Central memory CD8-positive, alpha-beta T cell (primary cell): ENCODE data around the gene CALML5.

Experiments used
- ATAC-seq: fragments of 150-1000 bp; cut with Tn5 transposase; replicated peaks from 2 replicates; pipeline ENCODE4 v1.10.0; 2022; ENCODE audit warnings: mild to moderate bottlenecking, moderate FRiP score, moderate number of reproducible peaks; ENCODE audit not compliant: poor library complexity, severe bottlenecking; ENCODE audit errors: extremely low read depth
- DNase-seq, 2 donors: peaks; one replicate each; pipeline ENCODE4 v3.0.0; 2021; ENCODE audit warnings: low spot score in 2 of 2
- H3K27ac Mint-ChIP-seq: one replicate; pipeline ENCODE4 v1.8.0; 2022; ENCODE audit warnings: low read depth, mild to moderate bottlenecking, moderate library complexity, mixed read lengths
- H3K27me3 Mint-ChIP-seq: one replicate; pipeline ENCODE4 v1.8.0; 2022; ENCODE audit warnings: mixed read lengths
- H3K36me3 Mint-ChIP-seq: one replicate; pipeline ENCODE4 v1.8.0; 2022; ENCODE audit warnings: mild to moderate bottlenecking, moderate library complexity, mixed read lengths; ENCODE audit not compliant: insufficient read depth
- H3K4me1 Mint-ChIP-seq: one replicate; pipeline ENCODE4 v1.8.0; 2022; ENCODE audit warnings: mixed read lengths
- H3K4me3 Mint-ChIP-seq: one replicate; pipeline ENCODE4 v1.8.0; 2022; ENCODE audit warnings: mild to moderate bottlenecking, moderate library complexity, mixed read lengths
- H3K9me3 Mint-ChIP-seq: one replicate; pipeline ENCODE4 v1.8.0; 2022; ENCODE audit warnings: mixed read lengths

The CALML5 gene

DNA sequence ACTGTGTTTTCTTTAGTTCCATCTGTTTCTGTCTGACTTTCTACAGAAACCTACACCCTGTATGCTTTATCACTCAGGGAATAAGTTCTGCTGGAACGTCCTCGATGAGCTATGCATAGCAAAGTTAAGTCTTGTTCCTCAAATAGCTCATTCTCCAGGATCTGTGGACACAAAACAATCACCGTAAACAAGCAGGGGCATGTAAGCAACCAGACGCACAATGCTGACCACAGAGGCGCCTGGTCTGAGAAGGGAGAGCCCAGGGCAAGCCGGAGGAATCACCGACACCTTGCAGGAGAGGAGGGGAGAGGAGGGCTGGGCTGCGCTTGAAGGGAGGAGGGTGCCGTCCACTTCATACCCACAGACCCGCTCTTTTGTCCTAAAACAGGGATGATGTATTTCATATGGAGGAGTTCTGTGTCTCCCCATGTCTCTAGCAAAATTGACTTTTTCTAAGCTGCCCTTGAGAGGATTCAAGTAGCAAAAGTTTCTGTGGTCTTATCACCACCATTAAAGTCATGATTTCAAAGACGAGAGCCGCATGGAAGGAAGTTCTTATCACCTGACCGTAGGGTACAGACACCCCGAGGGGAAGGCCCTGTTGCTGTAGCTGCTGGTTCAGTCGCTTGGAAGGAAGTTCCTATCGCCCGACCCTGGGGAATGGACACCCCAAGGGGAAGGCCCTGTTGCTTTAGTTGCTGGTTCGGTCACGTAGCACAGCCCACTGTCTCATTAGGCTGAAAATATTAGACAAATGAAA, 39.7 kb upstream of the CALML5 start:
- Mint-ChIP-seq H3K9me3 (peaks cover 7% of the 10 kb centered on the region), H3K27ac (no peak overlapping the region), H3K36me3 (no peaks in the 10 kb centered on the region), H3K4me3 (no peak overlapping the region), H3K27me3 (peaks cover 20% of the 10 kb centered on the region), H3K4me1 (no peaks in the 10 kb centered on the region)
- ATAC-seq: no peak
- no peak for DNase-seq

DNA sequence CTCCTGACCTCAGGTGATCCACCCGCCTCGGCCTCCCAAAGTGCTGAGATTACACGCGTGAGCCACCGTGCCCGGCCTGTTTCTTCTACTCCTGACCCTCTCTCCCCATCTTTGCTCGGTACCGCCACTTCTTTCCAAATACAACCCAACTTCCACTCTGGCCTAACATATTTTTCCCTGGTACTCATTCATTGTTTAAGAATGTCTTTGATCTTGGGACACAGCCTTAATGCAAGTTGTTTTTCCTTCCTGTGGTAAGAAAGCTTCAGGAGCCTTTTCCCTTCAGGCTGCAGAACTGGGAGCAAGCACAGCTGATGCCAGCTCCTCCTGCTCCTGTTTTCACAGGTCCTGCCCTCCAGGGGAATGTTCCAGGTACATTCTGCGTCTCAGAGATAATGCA, 39.1 kb upstream of the CALML5 start:
- ATAC-seq: no peak
- Mint-ChIP-seq H3K4me1 (no peaks in the 10 kb centered on the region), H3K36me3 (no peaks in the 10 kb centered on the region), H3K4me3 (no peak overlapping the region), H3K27me3 (peaks cover 20% of the 10 kb centered on the region), H3K27ac (no peak overlapping the region), H3K9me3 (peaks cover 7% of the 10 kb centered on the region)
- no peak for DNase-seq

DNA sequence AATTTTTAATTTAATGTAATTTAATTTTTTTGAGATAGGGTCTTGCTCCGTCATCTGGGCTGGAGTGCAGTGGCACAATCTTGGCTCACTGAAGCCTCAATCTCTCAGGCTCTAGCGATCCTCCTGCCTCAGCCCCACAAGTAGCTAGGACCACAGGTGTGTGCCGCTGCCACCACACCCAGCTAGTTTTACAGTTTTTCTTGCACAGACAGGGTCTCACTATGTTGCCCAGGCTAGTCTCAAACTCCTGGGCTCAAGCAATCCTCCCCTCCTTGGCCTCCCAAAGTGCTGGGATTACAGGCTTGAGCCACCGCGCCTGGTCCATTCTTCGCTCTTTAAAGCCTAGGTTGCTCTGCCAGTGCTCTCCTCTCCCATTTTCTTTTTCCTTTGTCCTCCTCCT, 38.3 kb upstream of the CALML5 start:
- H3K9me3 Mint-ChIP-seq: peaks cover 7% of the 10 kb centered on the region
- H3K4me3 Mint-ChIP-seq: no peak overlapping the region
- no peak for DNase-seq
- no peak for ATAC-seq
- H3K36me3 Mint-ChIP-seq: no peaks in the 10 kb centered on the region
- peaks cover 20% of the 10 kb centered on the region for H3K27me3 Mint-ChIP-seq
- no peak overlapping the region for H3K27ac Mint-ChIP-seq
- no peaks in the 10 kb centered on the region for H3K4me1 Mint-ChIP-seq

DNA sequence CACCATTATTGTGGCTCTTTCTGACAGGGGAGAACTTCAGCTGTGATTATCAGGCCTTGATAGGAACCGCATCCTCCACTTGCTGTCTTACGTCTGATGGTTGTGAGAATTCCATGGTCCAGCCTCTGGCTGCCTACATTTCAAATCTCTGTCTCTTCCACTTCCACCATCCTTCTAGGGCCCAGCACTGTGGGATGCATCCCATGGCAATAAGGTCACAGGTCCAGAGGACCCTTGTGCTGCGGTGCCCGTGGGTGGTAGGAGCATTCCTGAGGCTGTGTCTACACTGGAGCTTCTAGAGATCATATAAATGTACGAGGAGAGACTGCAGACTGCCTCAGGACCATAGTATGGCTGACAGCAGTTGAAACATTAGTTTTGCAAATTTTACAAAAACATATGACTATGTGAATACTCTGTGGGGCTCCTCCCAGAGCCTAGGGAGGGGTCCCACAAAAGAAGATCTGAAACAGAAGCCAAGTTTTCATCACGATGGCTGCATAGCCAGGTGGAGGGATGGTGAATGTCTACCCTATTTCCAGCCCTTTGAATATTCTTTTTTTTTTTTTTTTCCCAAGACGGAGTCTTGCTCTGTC, 37.2 kb upstream of the CALML5 start:
- H3K4me1 Mint-ChIP-seq: no peaks in the 10 kb centered on the region
- no peak overlapping the region for H3K4me3 Mint-ChIP-seq
- H3K9me3 Mint-ChIP-seq: no peaks in the 10 kb centered on the region
- no peaks in the 10 kb centered on the region for H3K36me3 Mint-ChIP-seq
- DNase-seq (no peak), ATAC-seq (no peak)
- H3K27ac Mint-ChIP-seq: no peak overlapping the region
- H3K27me3 Mint-ChIP-seq: peaks cover 20% of the 10 kb centered on the region

DNA sequence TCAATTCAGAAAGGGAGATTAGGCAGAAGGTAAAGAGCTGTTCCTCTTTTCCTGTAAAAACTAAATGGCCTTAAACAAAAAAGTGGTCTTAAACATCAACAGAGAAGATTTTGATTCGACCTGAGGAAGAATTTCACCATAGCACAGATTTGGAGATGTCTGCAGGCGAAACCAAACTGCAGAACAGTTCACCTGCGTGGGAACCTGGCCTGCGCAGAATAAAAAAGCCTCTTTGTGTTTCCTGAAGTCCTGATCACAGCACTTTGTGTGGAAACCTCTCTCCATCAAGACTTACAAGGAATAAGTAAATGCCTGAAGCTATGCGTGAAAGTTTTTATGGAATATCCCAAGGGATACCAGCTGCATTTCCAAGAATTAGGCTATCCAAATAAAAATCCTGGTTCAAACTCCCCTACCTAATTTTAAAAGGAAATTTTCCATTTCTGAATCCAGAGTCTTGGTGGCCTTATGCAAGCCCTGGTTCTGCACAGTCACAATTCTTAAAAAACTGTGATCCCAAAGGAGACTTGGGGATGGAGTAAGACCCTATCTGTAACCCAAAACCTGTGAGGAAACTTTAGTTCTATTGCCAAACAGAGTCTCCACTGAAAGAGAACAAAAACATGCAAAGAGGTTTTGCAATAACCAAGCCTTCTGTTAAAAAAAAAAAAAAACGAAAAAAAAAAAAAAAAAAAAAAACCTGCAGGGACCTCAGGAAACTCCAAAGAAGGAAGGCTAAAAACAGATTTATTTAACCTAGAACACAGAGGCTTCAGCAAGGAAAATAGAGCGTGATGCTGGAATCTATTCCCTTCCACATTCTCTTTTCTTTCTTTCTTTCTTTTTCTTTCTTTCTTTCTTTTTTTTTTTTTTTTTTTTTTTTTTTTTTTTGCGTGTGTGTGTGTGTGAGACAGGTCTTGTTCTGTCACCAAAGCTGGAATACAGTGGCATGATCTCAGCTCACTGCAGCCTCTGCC, 35.8 kb upstream of the CALML5 start:
- no peak overlapping the region for H3K4me3 Mint-ChIP-seq

DNA sequence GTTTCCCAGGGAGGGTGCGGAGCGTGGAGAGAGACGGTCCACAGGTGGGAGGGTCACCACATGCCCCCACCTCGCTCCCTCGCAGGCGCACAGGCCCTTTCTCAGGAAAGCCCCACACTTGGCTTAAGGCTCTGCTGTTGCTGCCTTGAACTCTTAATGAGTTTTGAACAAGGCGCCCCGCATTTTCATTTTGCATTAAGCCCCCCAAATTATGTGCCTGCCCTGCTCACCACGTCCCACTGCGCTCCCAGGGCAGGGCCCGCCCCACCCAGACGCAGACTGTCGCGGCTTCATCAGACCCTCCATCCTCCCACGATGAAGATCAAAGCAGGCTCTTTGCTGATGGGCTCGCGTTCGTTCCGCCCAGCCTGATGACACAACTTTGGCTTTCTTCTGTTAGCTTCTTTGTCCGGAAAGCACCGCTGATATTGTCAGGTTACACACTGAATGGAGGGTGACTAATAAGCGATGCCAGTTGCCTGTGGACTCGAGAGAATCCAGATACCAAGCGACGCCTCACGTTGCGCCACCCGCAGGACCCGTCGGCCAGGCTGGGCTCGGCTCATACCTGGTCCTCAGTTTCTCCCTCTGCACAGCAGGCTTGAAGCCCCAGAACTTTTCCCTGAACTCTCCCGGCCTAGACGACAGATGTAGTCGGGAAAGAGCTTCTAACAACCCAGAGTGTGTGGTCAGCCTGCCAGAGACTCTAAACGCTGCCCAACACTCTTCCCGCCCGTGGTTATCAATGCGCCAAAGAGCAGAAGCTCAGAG, 34.9 kb upstream of the CALML5 start:
- Mint-ChIP-seq H3K9me3 (no peaks in the 10 kb centered on the region), H3K27me3 (peaks cover 28% of the 10 kb centered on the region), H3K4me3 (no peak overlapping the region), H3K27ac (no peak overlapping the region), H3K4me1 (no peaks in the 10 kb centered on the region), H3K36me3 (no peaks in the 10 kb centered on the region)
- ATAC-seq (no peak), DNase-seq (no peak)

More for the DNA sequence above, 35.8 kb upstream of the CALML5 start:
- no peak overlapping the region for H3K27ac Mint-ChIP-seq
- no peaks in the 10 kb centered on the region for H3K36me3 Mint-ChIP-seq
- H3K27me3 Mint-ChIP-seq: peaks cover 21% of the 10 kb centered on the region
- DNase-seq: no peak
- no peaks in the 10 kb centered on the region for H3K9me3 Mint-ChIP-seq
- no peak for ATAC-seq
- H3K4me1 Mint-ChIP-seq: no peaks in the 10 kb centered on the region

DNA sequence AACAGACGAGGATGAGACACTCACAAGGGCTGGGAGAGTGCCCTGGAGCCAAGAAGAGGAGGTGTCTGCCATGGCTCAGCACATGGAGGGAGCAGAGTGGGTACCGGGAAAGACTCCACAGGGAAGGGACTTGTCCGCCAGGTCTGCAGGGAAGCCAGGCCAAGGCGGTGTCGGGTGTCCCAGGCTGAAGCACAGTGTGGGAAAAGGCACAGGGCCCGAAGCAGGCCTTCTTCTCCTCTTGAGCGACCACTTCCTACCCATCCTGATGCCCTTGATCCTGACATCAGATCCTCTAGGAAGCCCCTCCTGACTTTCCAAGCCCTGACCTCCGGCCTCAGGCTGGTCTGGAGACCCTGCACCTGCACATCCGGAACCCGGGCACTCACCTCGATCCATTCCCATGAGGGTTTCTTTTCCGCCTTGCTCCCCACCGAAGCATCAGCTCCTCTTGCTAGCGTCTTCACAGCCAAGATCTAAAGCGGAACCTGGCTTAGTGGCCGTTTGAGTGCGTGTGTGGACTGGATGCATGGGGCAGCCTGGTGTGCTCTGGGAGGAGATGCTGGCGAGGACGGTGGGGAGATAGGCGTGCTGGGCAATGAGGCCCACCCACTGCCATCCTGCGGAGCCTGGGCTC, 33.8 kb upstream of the CALML5 start:
- Mint-ChIP-seq H3K27ac (no peak overlapping the region), H3K4me3 (no peak overlapping the region), H3K36me3 (no peaks in the 10 kb centered on the region), H3K27me3 (peaks cover 22% of the 10 kb centered on the region), H3K4me1 (no peaks in the 10 kb centered on the region), H3K9me3 (no peaks in the 10 kb centered on the region)
- DNase-seq (no peak), ATAC-seq (no peak)

DNA sequence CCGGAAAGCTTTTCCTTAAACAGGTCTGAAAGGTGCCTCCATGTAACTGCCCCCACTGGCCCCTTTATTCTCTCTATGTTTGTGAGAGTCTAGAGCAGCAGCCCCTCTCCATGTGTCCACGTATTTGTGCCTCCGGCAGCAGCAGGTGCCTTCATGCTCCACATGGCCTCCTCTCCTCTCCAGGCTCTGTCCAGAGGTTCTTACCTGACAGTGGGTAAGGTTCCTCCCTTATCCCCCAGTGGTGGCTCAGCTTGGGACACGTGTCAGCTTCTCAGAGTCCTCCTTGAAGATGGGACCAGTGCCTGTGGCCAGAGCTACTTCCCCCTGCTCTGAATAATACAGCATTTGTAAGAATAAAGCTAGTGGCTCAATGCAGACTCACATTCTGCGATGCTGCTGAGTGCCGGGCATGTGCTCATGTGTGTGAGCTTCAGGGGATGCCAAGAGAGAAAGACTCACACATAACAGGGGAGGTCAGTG, 33.3 kb upstream of the CALML5 start:
- Mint-ChIP-seq H3K4me1 (no peaks in the 10 kb centered on the region), H3K9me3 (no peaks in the 10 kb centered on the region), H3K4me3 (no peak overlapping the region), H3K27me3 (peaks cover 18% of the 10 kb centered on the region), H3K36me3 (no peaks in the 10 kb centered on the region), H3K27ac (no peak overlapping the region)
- DNase-seq (no peak), ATAC-seq (no peak)

DNA sequence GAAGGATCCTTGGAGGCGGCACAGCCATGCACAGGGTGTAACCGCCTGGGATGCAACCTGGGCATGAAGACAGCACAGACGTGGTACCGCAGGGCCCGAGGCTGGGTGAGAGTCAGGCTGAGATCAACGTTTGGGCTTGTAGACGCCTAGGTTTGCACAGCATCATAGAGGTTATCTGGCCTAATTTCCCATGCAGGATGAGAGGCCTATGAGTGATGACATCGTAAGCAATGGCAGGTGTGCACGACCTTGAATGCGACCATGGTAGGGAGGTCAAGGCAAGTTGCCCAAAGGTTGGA, 32.9 kb upstream of the CALML5 start:
- H3K27ac Mint-ChIP-seq: no peak overlapping the region
- H3K27me3 Mint-ChIP-seq: peaks cover 15% of the 10 kb centered on the region
- H3K4me1 Mint-ChIP-seq: no peaks in the 10 kb centered on the region
- ATAC-seq (no peak), DNase-seq (no peak)
- no peaks in the 10 kb centered on the region for H3K36me3 Mint-ChIP-seq
- H3K4me3 Mint-ChIP-seq: no peak overlapping the region
- no peaks in the 10 kb centered on the region for H3K9me3 Mint-ChIP-seq

DNA sequence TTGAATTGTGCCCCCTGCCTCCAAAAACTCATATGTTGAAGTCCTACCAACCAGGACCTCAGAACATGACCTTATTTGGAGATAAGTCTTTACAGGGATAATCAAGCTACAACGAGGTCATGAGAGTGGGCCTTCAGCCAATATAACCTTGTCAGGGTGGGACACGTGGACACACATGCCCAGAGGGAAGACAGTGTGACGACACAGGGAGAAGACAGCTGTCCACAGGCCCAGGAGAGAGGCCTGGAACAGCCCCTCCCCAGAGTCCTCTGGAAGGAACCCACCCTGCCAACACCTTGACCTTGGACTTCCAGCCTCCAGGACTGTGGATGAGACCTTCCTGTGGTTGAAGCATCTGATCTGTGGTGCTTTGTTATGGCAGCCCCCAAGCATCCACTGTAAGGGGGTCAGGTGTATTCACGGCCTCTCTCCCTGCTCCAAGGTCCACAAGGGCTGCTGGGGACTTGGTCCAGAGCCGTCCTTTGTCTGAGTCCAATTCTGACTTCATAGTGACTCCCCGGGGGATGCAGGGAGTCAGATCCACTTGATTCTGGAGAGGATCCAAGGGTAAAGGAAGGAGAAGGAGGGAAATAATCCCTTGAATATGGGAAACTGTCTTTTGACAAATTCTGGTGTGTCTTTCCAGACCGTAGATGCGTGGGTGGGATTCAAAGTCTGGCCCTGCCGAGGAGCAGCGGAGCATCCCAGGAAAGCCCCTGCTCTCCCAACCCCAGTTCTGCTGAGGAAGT, 32.4 kb upstream of the CALML5 start:
- Mint-ChIP-seq H3K9me3 (no peaks in the 10 kb centered on the region), H3K4me1 (no peaks in the 10 kb centered on the region), H3K27me3 (peaks cover 15% of the 10 kb centered on the region), H3K27ac (no peak overlapping the region), H3K36me3 (no peaks in the 10 kb centered on the region), H3K4me3 (no peak overlapping the region)
- DNase-seq (no peak), ATAC-seq (no peak)

DNA sequence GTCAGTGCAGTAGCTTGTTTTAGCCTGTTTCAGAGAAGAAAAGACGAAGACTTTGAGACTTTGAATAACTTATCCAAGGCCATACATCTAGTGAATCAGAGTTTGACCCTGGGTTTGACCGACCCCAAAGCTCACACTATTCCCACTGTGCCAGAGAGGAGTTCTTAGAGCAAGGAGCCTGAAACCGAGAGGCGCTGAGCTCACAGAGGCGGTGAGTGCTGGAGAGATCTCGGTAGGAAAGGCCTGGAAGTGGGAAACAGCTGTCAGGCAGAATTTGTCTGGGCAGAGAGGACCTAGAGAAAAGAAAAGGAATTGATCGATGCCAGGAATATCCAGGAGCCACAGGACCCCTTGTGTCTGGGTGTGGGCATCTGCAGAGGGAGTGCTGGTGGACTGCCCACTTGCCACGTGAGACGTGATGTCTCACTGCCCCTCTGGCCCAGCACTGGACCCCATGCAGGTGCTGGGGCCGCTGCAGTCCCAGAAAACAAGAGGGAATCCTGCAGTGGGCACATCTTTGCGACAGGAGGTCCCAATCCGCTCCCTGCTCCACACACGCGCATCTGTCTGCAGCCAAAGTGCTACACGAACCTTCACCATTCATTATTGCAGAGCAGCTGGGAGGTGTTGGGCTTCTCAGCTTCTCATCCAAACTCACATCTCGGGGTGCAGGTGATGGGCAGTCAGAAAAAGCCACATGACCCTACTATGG, 31.6 kb upstream of the CALML5 start:
- no peak overlapping the region for H3K27ac Mint-ChIP-seq
- H3K27me3 Mint-ChIP-seq: peaks cover 15% of the 10 kb centered on the region
- no peak for ATAC-seq
- no peaks in the 10 kb centered on the region for H3K36me3 Mint-ChIP-seq
- no peaks in the 10 kb centered on the region for H3K4me1 Mint-ChIP-seq
- H3K9me3 Mint-ChIP-seq: no peaks in the 10 kb centered on the region
- no peak overlapping the region for H3K4me3 Mint-ChIP-seq
- DNase-seq: no peak
